Measurements from ENCODE around the gene ATG16L2. TPM values are rescaled to one million over a fixed set of nuclear protein-coding genes. Genes with fewer than 3 reads are reported as not detected.
"Not testable (repeated sequence)": the region's sequence is repeated elsewhere in the genome, so short reads cannot be mapped to it uniquely, and the experiment has no call there.

ATG16L2 gene
- total RNA-seq, 3 donors from 2014 or later (not counting 1 experiment from before 2014, with no cell fraction given): 172 to 190 (median 179) TPM

- ATAC-seq (peak; percentile 34 to 46 (median 37)), DNase-seq (peak in 1 of 2 donors; percentile 24)
- TF ChIP-seq CTCF (IDR thresholded peaks at IDR 0.05): no peak
- 48% methylated on average over 14 of the region's 16 CpGs for WGBS (ENCODE audit: insufficient coverage)
- intact Hi-C loops (cut with micrococcal nuclease): no loop called here
- Mint-ChIP-seq H3K36me3 (no peaks in the 10 kb centered on the region), H3K4me1 (peaks cover 5 to 6% of the 10 kb centered on the region in 2 donors), H3K27ac (peak overlapping the region in 1 of 2 donors; percentile 51), H3K9me3 (no peaks in the 10 kb centered on the region), H3K4me3 (no peak overlapping the region), H3K27me3 (ENCODE audit: low read depth in 2 of 2) (peaks cover 0 to 6% of the 10 kb centered on the region in 2 donors)
- Histone ChIP-seq H3K36me3 (ENCODE audit: control insufficient read depth, insufficient read depth, low read length) (no peaks in the 10 kb centered on the region), H3K27me3 (ENCODE audit: control insufficient read depth, insufficient read depth, low read length) (no peaks in the 10 kb centered on the region), H3K9me3 (ENCODE audit: control insufficient read depth, insufficient read depth, low read length) (no peaks in the 10 kb centered on the region), H3K4me3 (ENCODE audit: low read length) (no peak overlapping the region), H3K27ac (ENCODE audit: low read length) (peak overlapping the region; percentile 20), H3K4me1 (ENCODE audit: control insufficient read depth, insufficient read depth, low read length) (peaks cover 25% of the 10 kb centered on the region)
Measured at GRCh38 chr11:72787216-72788104, 26.8 kb upstream of the ATG16L2 start.

DNA sequence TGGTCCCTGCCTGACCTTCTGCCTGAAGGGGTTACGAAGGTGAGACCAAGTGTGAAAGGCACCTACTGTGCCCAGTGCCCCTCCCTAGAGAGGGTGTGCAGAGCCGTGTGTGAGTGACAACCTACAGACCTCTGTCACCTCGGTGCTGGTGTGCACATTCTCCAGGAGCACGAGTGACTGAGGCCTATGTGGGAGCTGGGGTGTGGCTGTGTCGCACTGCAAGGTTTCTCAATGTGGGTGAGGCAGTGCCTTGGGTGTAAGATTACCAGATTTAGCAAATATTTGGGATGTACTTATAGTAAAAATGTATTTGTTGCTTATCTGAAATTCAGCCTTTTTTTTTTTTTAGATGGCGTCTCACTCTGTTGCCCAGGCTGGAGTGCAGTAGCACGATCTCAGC lies 26.0 kb upstream of the ATG16L2 start:
- ATAC-seq: peak in 1 of 3 donors; percentile 24
- H3K4me3 Mint-ChIP-seq: no peak overlapping the region
- H3K9me3 ChIP-seq (ENCODE audit: control insufficient read depth, insufficient read depth, low read length): no peaks in the 10 kb centered on the region
- H3K27ac Mint-ChIP-seq: peak overlapping the region in 1 of 2 donors; percentile 51
- H3K9me3 Mint-ChIP-seq: no peaks in the 10 kb centered on the region
- intact Hi-C loops (cut with micrococcal nuclease): no loop called here
- DNase-seq: no peak
- no peak for TF ChIP-seq CTCF (IDR thresholded peaks at IDR 0.05)
- no peak overlapping the region for H3K27ac ChIP-seq (ENCODE audit: low read length)
- H3K36me3 Mint-ChIP-seq: no peaks in the 10 kb centered on the region
- no peaks in the 10 kb centered on the region for H3K36me3 ChIP-seq (ENCODE audit: control insufficient read depth, insufficient read depth, low read length)
- WGBS (ENCODE audit: insufficient coverage): 43% methylated on average over 5 of the region's 7 CpGs
- no peaks in the 10 kb centered on the region for H3K27me3 ChIP-seq (ENCODE audit: control insufficient read depth, insufficient read depth, low read length)
- peaks cover 30% of the 10 kb centered on the region for H3K4me1 ChIP-seq (ENCODE audit: control insufficient read depth, insufficient read depth, low read length)
- peaks cover 7 to 8% of the 10 kb centered on the region in 2 donors for H3K4me1 Mint-ChIP-seq
- H3K4me3 ChIP-seq (ENCODE audit: low read length): no peak overlapping the region
- H3K27me3 Mint-ChIP-seq (ENCODE audit: low read depth in 2 of 2): no peaks in the 10 kb centered on the region

GRCh38 chr11:72789493-72790131 lies 24.6 kb upstream of the ATG16L2 start:
- ATAC-seq (no peak), DNase-seq (no peak)
- peaks cover 40% of the 10 kb centered on the region for H3K4me1 ChIP-seq (ENCODE audit: control insufficient read depth, insufficient read depth, low read length)
- Mint-ChIP-seq H3K27ac (no peak overlapping the region), H3K36me3 (no peaks in the 10 kb centered on the region), H3K9me3 (no peaks in the 10 kb centered on the region), H3K4me1 (peaks cover 20 to 21% of the 10 kb centered on the region in 2 donors), H3K27me3 (ENCODE audit: low read depth in 2 of 2) (no peaks in the 10 kb centered on the region), H3K4me3 (no peak overlapping the region)
- no peak overlapping the region for H3K4me3 ChIP-seq (ENCODE audit: low read length)
- intact Hi-C loops (cut with micrococcal nuclease): loop anchor here (5.0 kb wide), 1 partner anchor 37 kb away; the partner anchor contains the start of gene ARAP1
- 91% methylated on average over 10 of the region's 10 CpGs for WGBS (ENCODE audit: insufficient coverage)
- H3K27me3 ChIP-seq (ENCODE audit: control insufficient read depth, insufficient read depth, low read length): no peaks in the 10 kb centered on the region
- TF ChIP-seq CTCF (IDR thresholded peaks at IDR 0.05): no peak
- no peak overlapping the region for H3K27ac ChIP-seq (ENCODE audit: low read length)
- no peaks in the 10 kb centered on the region for H3K36me3 ChIP-seq (ENCODE audit: control insufficient read depth, insufficient read depth, low read length)
- no peaks in the 10 kb centered on the region for H3K9me3 ChIP-seq (ENCODE audit: control insufficient read depth, insufficient read depth, low read length)

GRCh38 chr11:72791228-72791627 lies 23.0 kb upstream of the ATG16L2 start:
- not testable (repeated sequence) for H3K27me3 ChIP-seq (ENCODE audit: control insufficient read depth, insufficient read depth, low read length); H3K27ac Mint-ChIP-seq; DNase-seq; H3K27me3 Mint-ChIP-seq (ENCODE audit: low read depth in 2 of 2); H3K9me3 ChIP-seq (ENCODE audit: control insufficient read depth, insufficient read depth, low read length); H3K9me3 Mint-ChIP-seq; ATAC-seq; H3K4me3 Mint-ChIP-seq; H3K27ac ChIP-seq (ENCODE audit: low read length); H3K36me3 ChIP-seq (ENCODE audit: control insufficient read depth, insufficient read depth, low read length); H3K36me3 Mint-ChIP-seq; H3K4me3 ChIP-seq (ENCODE audit: low read length)
- H3K4me1 ChIP-seq (ENCODE audit: control insufficient read depth, insufficient read depth, low read length): peaks cover 41% of the 10 kb centered on the region
- intact Hi-C loops (cut with micrococcal nuclease): loop anchor here (5.0 kb wide), 1 partner anchor 39 kb away; the partner anchor contains the start of gene ARAP1
- WGBS (ENCODE audit: insufficient coverage): 95% methylated on average over 7 of the region's 7 CpGs
- peaks cover 23 to 24% of the 10 kb centered on the region in 2 donors for H3K4me1 Mint-ChIP-seq

Data from natural killer cell (primary cell).